Measurements from ENCODE around the gene ST6GALNAC3. TPM values are rescaled to one million over a fixed set of nuclear protein-coding genes. Genes with fewer than 3 reads are reported as not detected.
A peak's percentile ranks its signal among the peaks of the same experiment; 100 is the strongest.

Gene ST6GALNAC3
- total and polyA plus RNA-seq, 2 experiments from 2014 or later, result 29.4 to 33.3 TPM

DNA sequence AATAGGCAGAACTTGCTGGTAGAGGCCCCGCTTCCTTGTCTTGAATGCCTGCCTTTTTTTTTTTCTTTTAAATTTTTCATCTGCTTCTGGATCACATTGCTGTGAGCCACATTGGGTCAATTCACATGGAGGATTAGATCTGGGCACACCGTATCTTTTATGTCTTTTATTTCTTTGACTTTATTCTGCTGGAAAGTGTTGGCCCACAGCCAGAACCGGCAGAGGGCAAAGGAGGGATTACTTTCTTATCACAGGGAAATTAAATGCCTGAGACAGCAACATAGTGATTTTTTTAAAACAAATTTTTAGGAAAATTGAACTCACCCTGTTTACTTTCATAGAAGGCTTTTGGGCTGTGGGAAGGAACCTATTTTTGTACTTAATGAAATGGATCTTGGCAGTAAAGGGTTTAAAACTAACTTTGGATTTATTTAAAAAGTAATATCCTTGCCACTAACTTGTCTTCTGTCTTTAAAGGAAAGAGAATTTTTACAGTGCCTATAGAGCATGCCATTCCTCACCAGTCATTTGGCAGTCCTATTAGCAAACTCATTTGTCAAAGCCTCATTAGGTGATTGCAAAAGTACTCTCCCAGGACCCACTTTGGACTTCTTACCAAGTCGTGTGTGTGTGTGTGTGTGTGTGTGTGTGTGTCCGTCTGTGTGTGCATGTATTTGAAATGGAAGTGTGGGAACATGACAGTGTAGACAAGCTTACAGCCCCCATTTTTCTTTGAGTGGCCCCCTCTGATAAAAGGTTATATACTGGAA, 68.4 kb downstream of the ST6GALNAC3 start:
- H3K27me3 ChIP-seq, result no peaks in the 10 kb centered on the region
- H3K9me3 ChIP-seq (ENCODE audit: low read depth), result no peaks in the 10 kb centered on the region
- peaks cover 25% of the 10 kb centered on the region for H3K4me1 ChIP-seq (ENCODE audit: insufficient read depth)
- peak overlapping the region; percentile 6 for H3K4me2 ChIP-seq
- H3K36me3 ChIP-seq (replicated peaks; ENCODE audit: insufficient read depth, low read depth), result no peaks in the 10 kb centered on the region
- H3K4me3 ChIP-seq, result no peak overlapping the region
- no peak overlapping the region for H2AFZ ChIP-seq
- H3K9me2 ChIP-seq (replicated peaks; ENCODE audit: insufficient read depth), result no peaks in the 10 kb centered on the region
- H3K27ac ChIP-seq, result no peak overlapping the region
- TF ChIP-seq EZH2phosphoT487 (IDR thresholded peaks at IDR 0.05; ENCODE audit: low read depth, severe bottlenecking, unreplicated experiment) (no peak), EZH2 (IDR thresholded peaks at IDR 0.05; ENCODE audit: borderline replicate concordance) (no peak)
- TF ChIP-seq, protein P1, sequence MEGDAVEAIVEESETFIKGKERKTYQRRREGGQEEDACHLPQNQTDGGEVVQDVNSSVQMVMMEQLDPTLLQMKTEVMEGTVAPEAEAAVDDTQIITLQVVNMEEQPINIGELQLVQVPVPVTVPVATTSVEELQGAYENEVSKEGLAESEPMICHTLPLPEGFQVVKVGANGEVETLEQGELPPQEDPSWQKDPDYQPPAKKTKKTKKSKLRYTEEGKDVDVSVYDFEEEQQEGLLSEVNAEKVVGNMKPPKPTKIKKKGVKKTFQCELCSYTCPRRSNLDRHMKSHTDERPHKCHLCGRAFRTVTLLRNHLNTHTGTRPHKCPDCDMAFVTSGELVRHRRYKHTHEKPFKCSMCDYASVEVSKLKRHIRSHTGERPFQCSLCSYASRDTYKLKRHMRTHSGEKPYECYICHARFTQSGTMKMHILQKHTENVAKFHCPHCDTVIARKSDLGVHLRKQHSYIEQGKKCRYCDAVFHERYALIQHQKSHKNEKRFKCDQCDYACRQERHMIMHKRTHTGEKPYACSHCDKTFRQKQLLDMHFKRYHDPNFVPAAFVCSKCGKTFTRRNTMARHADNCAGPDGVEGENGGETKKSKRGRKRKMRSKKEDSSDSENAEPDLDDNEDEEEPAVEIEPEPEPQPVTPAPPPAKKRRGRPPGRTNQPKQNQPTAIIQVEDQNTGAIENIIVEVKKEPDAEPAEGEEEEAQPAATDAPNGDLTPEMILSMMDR (IDR thresholded peaks at IDR 0.05; ENCODE audit: poor library complexity), result no peak
- H3K79me2 ChIP-seq, result peaks cover 16% of the 10 kb centered on the region
- H4K20me1 ChIP-seq (ENCODE audit: insufficient read depth, poor library complexity, severe bottlenecking), result no peaks in the 10 kb centered on the region
- 40% methylated on average over 5 of the region's 5 CpGs for WGBS (ENCODE audit: low lambda C conversion rate, missing lambda C conversion rate)
- DNase-seq (ENCODE audit: low spot score), result no peak

DNA sequence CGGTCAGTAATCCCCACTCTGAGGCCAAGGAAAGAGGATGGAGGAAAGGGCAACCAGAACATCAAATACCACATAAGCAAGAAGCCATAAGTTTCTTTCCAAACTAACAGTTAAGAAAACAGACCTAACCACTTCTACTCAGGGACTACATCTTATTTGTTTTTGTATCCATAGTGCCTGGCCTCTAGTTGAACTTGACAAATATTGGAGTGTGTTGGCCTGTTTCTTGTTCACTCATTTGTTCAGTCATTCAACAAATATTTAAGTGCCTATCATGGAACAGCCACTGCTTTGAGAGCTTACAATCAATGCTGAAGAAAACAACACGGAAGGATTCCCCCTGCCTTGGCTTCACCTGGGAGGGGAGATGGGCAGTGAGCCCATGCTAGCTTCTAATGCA, 69.7 kb downstream of the ST6GALNAC3 start:
- H3K27me3 ChIP-seq, result no peaks in the 10 kb centered on the region
- peaks cover 25% of the 10 kb centered on the region for H3K4me1 ChIP-seq (ENCODE audit: insufficient read depth)
- no peak overlapping the region for H3K4me3 ChIP-seq
- H3K4me2 ChIP-seq, result peak overlapping the region; percentile 5
- no peaks in the 10 kb centered on the region for H3K36me3 ChIP-seq (replicated peaks; ENCODE audit: insufficient read depth, low read depth)
- 81% methylated on average over 2 of the region's 2 CpGs for WGBS (ENCODE audit: low lambda C conversion rate, missing lambda C conversion rate)
- no peaks in the 10 kb centered on the region for H3K9me3 ChIP-seq (ENCODE audit: low read depth)
- H3K9me2 ChIP-seq (replicated peaks; ENCODE audit: insufficient read depth), result no peaks in the 10 kb centered on the region
- no peaks in the 10 kb centered on the region for H4K20me1 ChIP-seq (ENCODE audit: insufficient read depth, poor library complexity, severe bottlenecking)
- no peak for DNase-seq (ENCODE audit: low spot score)
- TF ChIP-seq, protein P1 (IDR thresholded peaks at IDR 0.05; ENCODE audit: poor library complexity), result no peak
- no peak for TF ChIP-seq EZH2 (IDR thresholded peaks at IDR 0.05; ENCODE audit: borderline replicate concordance)
- TF ChIP-seq EZH2phosphoT487 (IDR thresholded peaks at IDR 0.05; ENCODE audit: low read depth, severe bottlenecking, unreplicated experiment), result no peak
- peak overlapping the region; percentile 32 for H3K27ac ChIP-seq
- H2AFZ ChIP-seq, result no peak overlapping the region
- H3K79me2 ChIP-seq, result peaks cover 21% of the 10 kb centered on the region

DNA sequence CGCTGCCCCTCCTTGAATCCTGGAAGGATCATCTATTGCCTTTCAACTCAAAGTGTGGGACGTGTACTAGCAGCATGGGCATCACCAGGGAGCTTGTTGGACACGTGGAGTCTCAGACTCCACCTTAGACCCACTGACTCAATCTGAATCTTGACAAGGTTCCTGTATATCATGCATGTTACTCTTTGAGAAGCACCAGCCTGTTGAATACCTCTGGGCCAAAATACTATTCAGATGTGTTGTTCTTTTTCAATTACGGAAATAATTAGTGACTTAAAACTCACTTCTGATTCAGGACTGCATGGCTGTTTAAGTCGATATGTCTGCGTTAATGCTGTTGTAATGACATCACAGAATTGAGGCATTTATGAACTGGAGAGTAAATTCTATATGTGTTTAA, 70.8 kb downstream of the ST6GALNAC3 start:
- no peaks in the 10 kb centered on the region for H3K9me2 ChIP-seq (replicated peaks; ENCODE audit: insufficient read depth)
- no peak overlapping the region for H3K4me3 ChIP-seq
- no peaks in the 10 kb centered on the region for H3K27me3 ChIP-seq
- peaks cover 29% of the 10 kb centered on the region for H3K79me2 ChIP-seq
- H2AFZ ChIP-seq, result no peak overlapping the region
- DNase-seq (ENCODE audit: low spot score), result no peak
- H4K20me1 ChIP-seq (ENCODE audit: insufficient read depth, poor library complexity, severe bottlenecking), result no peaks in the 10 kb centered on the region
- no peaks in the 10 kb centered on the region for H3K9me3 ChIP-seq (ENCODE audit: low read depth)
- TF ChIP-seq EZH2phosphoT487 (IDR thresholded peaks at IDR 0.05; ENCODE audit: low read depth, severe bottlenecking, unreplicated experiment) (no peak), EZH2 (IDR thresholded peaks at IDR 0.05; ENCODE audit: borderline replicate concordance) (no peak)
- TF ChIP-seq, protein P1 (IDR thresholded peaks at IDR 0.05; ENCODE audit: poor library complexity), result no peak
- 73% methylated on average over 6 of the region's 6 CpGs for WGBS (ENCODE audit: low lambda C conversion rate, missing lambda C conversion rate)
- no peak overlapping the region for H3K4me2 ChIP-seq
- H3K36me3 ChIP-seq (replicated peaks; ENCODE audit: insufficient read depth, low read depth), result no peaks in the 10 kb centered on the region
- H3K27ac ChIP-seq, result no peak overlapping the region
- peaks cover 25% of the 10 kb centered on the region for H3K4me1 ChIP-seq (ENCODE audit: insufficient read depth)

Measured in hepatocyte (in vitro differentiated cells).